Upper lobe of left lung (tissue), 4 donors: ENCODE measurements around the gene NAE1.

ENCODE experiments used
- EP300 ChIP-seq, 4 donors: sonication (generic); formaldehyde crosslinking; IDR thresholded peaks; one replicate each; pipeline ENCODE4 v1.5.1; 2017; ENCODE audit warnings: antibody characterized with exemption in 4 of 4, control low read depth in 2 of 4
- POLR2A ChIP-seq, 4 donors: fragments of 450-650 bp; IDR thresholded peaks; one replicate each; pipeline ENCODE4 v1.5.1; 2016 to 2017; ENCODE audit warnings: antibody characterized with exemption in 4 of 4, mild to moderate bottlenecking in 2 of 4
- POLR2AphosphoS5 ChIP-seq, 2 donors: sonication (generic); formaldehyde crosslinking; IDR thresholded peaks; one replicate each; pipeline ENCODE4 v1.5.1; 2017; ENCODE audit warnings: antibody characterized with exemption in 2 of 2
- TF ChIP-seq, protein P1 (sequence below), 6 experiments: fragments of 450-650 bp in 4 of 6; fragments of 200-600 bp in 2 of 6; sonication (generic) in 2 of 6; IDR thresholded peaks; one replicate each; pipeline ENCODE4 v1.5.1; 2016 to 2019; ENCODE audit warnings: antibody characterized with exemption in 6 of 6

DNA sequence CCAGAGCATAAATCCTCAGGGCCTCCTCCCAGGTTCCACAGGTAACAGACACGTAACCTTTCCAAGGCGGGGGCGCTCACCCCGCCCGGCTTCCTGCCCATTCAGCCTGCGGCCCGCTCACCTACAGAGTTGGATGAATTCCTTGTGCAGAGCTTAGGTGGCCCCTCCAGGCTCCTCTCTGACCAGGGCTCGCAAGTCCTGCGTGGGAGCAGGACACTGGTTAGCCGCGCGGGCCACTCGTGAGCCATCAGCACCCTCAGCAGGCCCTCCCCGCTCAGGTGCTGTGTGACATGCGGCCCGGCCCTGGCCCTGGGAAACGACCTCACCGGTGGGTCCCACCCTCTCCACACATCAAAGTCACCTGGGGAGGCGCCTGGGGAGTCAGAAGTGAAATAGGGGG, 29.9 kb downstream of the NAE1 start:
- TF ChIP-seq, protein P1, sequence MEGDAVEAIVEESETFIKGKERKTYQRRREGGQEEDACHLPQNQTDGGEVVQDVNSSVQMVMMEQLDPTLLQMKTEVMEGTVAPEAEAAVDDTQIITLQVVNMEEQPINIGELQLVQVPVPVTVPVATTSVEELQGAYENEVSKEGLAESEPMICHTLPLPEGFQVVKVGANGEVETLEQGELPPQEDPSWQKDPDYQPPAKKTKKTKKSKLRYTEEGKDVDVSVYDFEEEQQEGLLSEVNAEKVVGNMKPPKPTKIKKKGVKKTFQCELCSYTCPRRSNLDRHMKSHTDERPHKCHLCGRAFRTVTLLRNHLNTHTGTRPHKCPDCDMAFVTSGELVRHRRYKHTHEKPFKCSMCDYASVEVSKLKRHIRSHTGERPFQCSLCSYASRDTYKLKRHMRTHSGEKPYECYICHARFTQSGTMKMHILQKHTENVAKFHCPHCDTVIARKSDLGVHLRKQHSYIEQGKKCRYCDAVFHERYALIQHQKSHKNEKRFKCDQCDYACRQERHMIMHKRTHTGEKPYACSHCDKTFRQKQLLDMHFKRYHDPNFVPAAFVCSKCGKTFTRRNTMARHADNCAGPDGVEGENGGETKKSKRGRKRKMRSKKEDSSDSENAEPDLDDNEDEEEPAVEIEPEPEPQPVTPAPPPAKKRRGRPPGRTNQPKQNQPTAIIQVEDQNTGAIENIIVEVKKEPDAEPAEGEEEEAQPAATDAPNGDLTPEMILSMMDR (IDR thresholded peaks at IDR 0.05) = no peak
- TF ChIP-seq POLR2A (IDR thresholded peaks at IDR 0.05) = no peak
- TF ChIP-seq POLR2AphosphoS5 (IDR thresholded peaks at IDR 0.05) = no peak
- no peak for TF ChIP-seq EP300 (IDR thresholded peaks at IDR 0.05)
